Measurements from ENCODE around the gene SLC7A6OS.

Gene SLC7A6OS

DNA sequence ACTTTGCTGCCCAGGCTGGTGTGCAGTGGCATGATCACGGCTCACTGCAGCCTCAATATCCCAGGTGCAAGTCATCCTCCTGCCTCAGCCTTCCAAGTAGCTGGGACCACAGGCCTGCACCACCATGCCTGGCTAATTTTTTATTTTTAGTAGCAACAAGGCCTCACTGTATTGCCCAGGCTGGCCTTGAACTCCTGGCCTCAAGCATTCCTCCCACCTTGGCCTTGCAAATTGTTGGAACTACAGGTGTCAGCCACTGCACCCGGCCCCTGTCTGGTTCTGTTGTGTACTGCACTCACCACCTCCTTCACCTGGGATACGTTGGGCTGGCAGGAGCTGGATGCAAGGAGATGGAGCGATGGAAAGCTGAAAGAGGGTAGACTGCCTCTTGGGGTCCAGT, 57.0 kb downstream of the SLC7A6OS start:
- no peak for DNase-seq (ENCODE audit: low read depth)

DNA sequence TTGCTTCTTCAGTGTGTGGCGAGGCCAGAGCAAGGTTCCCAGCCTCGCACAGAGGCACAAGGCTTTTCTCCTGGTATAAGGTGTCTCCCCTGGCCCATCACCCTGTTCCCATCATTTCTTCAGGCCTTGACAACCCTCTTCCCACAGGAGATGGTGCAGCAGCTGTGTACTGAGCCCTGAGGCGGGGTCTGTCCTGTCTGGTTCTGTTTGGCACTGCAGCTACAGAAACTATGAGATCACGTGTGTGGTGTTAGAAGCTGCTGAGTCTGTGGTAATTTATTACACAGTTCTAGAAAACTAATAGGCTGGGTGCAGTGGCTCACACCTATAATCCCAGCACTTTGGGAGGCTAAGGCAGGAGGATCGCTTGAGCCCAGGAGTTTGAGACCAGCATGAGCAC, 58.4 kb downstream of the SLC7A6OS start:
- DNase-seq (ENCODE audit: low read depth): no peak

DNA sequence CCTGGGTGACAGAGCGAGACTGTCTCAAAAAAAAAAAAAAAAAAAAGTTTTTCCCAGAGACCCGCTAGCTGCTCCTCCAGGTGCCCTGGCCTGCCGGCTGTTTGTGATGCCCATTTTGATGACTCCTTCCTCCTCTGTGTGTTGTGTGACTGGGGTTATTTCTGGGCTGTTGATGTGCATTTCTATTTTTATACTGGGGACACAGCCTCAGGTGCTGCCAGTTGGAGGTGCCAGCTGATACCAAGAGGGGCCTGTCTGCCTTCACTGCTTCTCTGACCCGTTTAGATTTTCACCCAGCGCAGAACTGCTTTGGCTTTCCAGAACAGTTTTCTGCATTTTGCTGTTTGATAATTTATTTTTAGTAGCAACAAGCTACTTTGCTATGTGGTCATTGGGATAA, 58.9 kb downstream of the SLC7A6OS start:
- no peak for DNase-seq (ENCODE audit: low read depth)

DNA sequence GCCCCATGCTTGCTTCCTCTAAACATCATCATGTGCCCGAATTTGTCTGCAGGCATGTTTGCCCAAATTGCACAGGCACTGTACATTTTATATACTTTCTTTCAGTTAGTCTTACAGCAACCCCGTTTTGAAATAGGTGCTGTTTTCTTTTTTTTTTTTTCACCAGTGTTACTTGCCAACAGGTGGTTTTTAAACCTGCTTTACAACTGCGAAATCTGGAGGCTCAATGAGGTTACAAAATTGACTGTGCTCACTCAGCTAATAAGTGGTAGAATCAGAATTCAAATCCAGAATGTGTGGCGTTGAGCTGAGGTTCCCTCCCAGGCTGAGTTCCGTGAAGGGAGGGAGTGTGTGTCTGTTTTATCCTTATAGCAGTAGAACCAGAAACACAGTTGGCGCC, 59.8 kb downstream of the SLC7A6OS start:
- no peak for DNase-seq (ENCODE audit: low read depth)

DNA sequence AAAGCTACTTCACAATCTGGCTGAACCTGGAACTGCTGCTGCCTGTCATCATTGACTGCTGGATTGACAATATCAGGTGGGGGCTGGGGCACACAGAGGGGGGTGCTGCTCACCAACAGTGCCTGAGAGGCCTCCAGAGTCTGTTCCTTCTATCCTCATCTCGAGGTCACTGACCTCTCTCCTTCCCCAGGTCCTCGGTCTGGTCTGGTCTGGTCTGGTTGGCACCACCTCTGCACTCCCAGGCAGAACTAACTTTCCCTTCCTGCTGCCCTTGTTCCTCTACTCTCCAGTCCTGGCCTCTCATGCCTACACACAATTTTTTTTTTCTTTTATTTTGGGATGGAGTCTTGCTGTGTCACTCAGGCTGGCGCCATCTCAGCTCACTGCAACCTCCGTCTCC, 61.4 kb downstream of the SLC7A6OS start:
- DNase-seq (ENCODE audit: low read depth): no peak
